ENCODE measurements around the gene NSG1.
"Not testable (repeated sequence)": the region's sequence is repeated elsewhere in the genome, so short reads cannot be mapped to it uniquely, and the experiment has no call there.

NSG1 gene

GRCh38 chr4:4437798-4438470 is 51.0 kb downstream of the NSG1 start:
- no peak for DNase-seq

- no peak for DNase-seq
Observed at GRCh38 chr4:4438891-4439290, 52.0 kb downstream of the NSG1 start.

GRCh38 chr4:4439782-4440181 is 52.9 kb downstream of the NSG1 start:
- no peak for DNase-seq

- no peak for DNase-seq
Observed at GRCh38 chr4:4440333-4441061, 53.6 kb downstream of the NSG1 start.

- no peak for DNase-seq
Observed at GRCh38 chr4:4443821-4444220, 56.9 kb downstream of the NSG1 start.

- no peak for DNase-seq
Observed at GRCh38 chr4:4446434-4446833, 59.5 kb downstream of the NSG1 start.

- DNase-seq = no peak
Observed at GRCh38 chr4:4455210-4455865, 68.4 kb downstream of the NSG1 start.

- DNase-seq = no peak
Observed at GRCh38 chr4:4456351-4456750, 69.4 kb downstream of the NSG1 start.

- no peak for DNase-seq
Observed at GRCh38 chr4:4456816-4457578, 70.1 kb downstream of the NSG1 start.

- DNase-seq = no peak
Observed at GRCh38 chr4:4457803-4458553, 71.1 kb downstream of the NSG1 start.

GRCh38 chr4:4459181-4459580 is 72.3 kb downstream of the NSG1 start:
- DNase-seq = no peak

- DNase-seq = no peak
Observed at GRCh38 chr4:4460759-4461158, 73.9 kb downstream of the NSG1 start.

- DNase-seq = no peak
Observed at GRCh38 chr4:4461178-4461577, 74.3 kb downstream of the NSG1 start.

- DNase-seq = no peak
Observed at GRCh38 chr4:4461850-4462249, 74.9 kb downstream of the NSG1 start.

GRCh38 chr4:4462970-4463369 is 76.1 kb downstream of the NSG1 start:
- no peak for DNase-seq

GRCh38 chr4:4465238-4465637 is 78.3 kb downstream of the NSG1 start:
- DNase-seq = not testable (repeated sequence)
